AG09309 (cell line): Measurements from ENCODE around the gene MFSD1.

Experiments used
- DNase-seq: peaks from one replicate; pipeline ENCODE4 v3.0.0-alpha.2; 2010; ENCODE audit warnings: low read depth
- H3K4me3 ChIP-seq: 2 replicates; pipeline ENCODE4 v1.5.1; 2011; ENCODE audit warnings: mild to moderate bottlenecking, low read depth, low read length, moderate library complexity; ENCODE audit not compliant: control insufficient read depth
- CTCF ChIP-seq: IDR thresholded peaks from 2 replicates; pipeline ENCODE4 v1.5.1; 2011; ENCODE audit warnings: mild to moderate bottlenecking, low read depth, low read length, inconsistent platforms; ENCODE audit not compliant: insufficient read depth, control insufficient read depth; ENCODE audit errors: missing control alignments

The MFSD1 gene

GRCh38 chr3:158808697-158809096 is 6.8 kb downstream of the MFSD1 start:
- no peak for TF ChIP-seq CTCF
- H3K4me3 ChIP-seq = no peak overlapping the region
- peak; percentile 21 for DNase-seq

- H3K4me3 ChIP-seq = no peak overlapping the region
- no peak for TF ChIP-seq CTCF
- no peak for DNase-seq
Observed at GRCh38 chr3:158809642-158810041, 7.8 kb downstream of the MFSD1 start.

GRCh38 chr3:158810823-158811724 is 9.2 kb downstream of the MFSD1 start:
- DNase-seq = no peak
- no peak overlapping the region for H3K4me3 ChIP-seq
- TF ChIP-seq CTCF = no peak

GRCh38 chr3:158819282-158819681 is 17.4 kb downstream of the MFSD1 start:
- no peak overlapping the region for H3K4me3 ChIP-seq
- TF ChIP-seq CTCF = no peak
- no peak for DNase-seq

GRCh38 chr3:158820521-158820920 is 18.7 kb downstream of the MFSD1 start:
- DNase-seq = no peak
- no peak overlapping the region for H3K4me3 ChIP-seq
- TF ChIP-seq CTCF = no peak

GRCh38 chr3:158821847-158822246 is 20.0 kb downstream of the MFSD1 start:
- H3K4me3 ChIP-seq = no peak overlapping the region
- DNase-seq = no peak
- TF ChIP-seq CTCF = no peak
